Panc1 (cell line): Measurements from ENCODE around the gene RPL22L1. TPM values are rescaled to one million over a fixed set of nuclear protein-coding genes. Genes with fewer than 3 reads are reported as not detected.
A peak's percentile ranks its signal among the peaks of the same experiment; 100 is the strongest.

Experiments
- ATAC-seq: fragments of 200-7000 bp; cut with Tn5 transposase; 2 replicates; pipeline ENCODE4 v1.9.1; 2020; ENCODE audit warnings: mild to moderate bottlenecking, moderate library complexity
- Bru-seq: library from RNA; stranded (reverse); fragments of 400-500 nt; gene quantifications from one replicate; lab custom pipeline; 2021; lab: Mats Ljungman, UMichigan
- BruChase-seq, 2 experiments: library from RNA; stranded (reverse); fragments of 400-500 nt; gene quantifications; one replicate each; lab custom pipeline; 2021; lab: Mats Ljungman, UMichigan
- BruUV-seq: library from RNA; stranded (reverse); fragments of 400-500 nt; replicated peaks from 2 replicates; lab custom pipeline; 2021; lab: Mats Ljungman, UMichigan
- CTCF ChIA-PET: fragments of 300-600 bp; sonication (Branson Sonifier 250); formaldehyde crosslinking; loops from one replicate; lab custom pipeline; 2022; ENCODE audit warnings: antibody characterized with exemption; lab: Charles Lee
- POLR2A ChIA-PET: fragments of 300-600 bp; sonication (Branson Sonifier 250); formaldehyde crosslinking; loops from one replicate; lab custom pipeline; 2022; ENCODE audit warnings: antibody characterized with exemption; lab: Charles Lee
- DNase-seq: peaks from one replicate; pipeline ENCODE4 v3.0.0-alpha.2; 2010; ENCODE audit warnings: low read depth, low spot score
- H3K27ac ChIP-seq: 2 replicates; pipeline ENCODE4 v1.5.1; 2011; ENCODE audit warnings: mild to moderate bottlenecking, low read length, inconsistent platforms
- H3K27me3 ChIP-seq: fragments of 200-500 bp; sonication (Bioruptor generic); 2 replicates; pipeline ENCODE4 v1.6.0; 2014; ENCODE audit warnings: low read length, inconsistent platforms; ENCODE audit not compliant: control insufficient read depth, insufficient read depth
- H3K36me3 ChIP-seq: fragments of 200-500 bp; sonication (Bioruptor generic); 2 replicates; pipeline ENCODE4 v1.5.1; 2014; ENCODE audit warnings: inconsistent platforms, mild to moderate bottlenecking, low read length, moderate library complexity; ENCODE audit not compliant: control insufficient read depth, insufficient read depth
- H3K4me1 ChIP-seq: 2 replicates; pipeline ENCODE4 v1.5.1; 2011; ENCODE audit warnings: inconsistent platforms, mild to moderate bottlenecking, low read length, moderate library complexity; ENCODE audit not compliant: control insufficient read depth, insufficient read depth
- H3K4me3 ChIP-seq, 2 experiments: 2 replicates each; pipeline ENCODE4 v1.5.1; 2011 to 2012; ENCODE audit warnings: low read depth in 2 of 2, low read length in 2 of 2, mild to moderate bottlenecking in 2 of 2, inconsistent platforms in 1 of 2, moderate library complexity in 1 of 2
- H3K9me3 ChIP-seq: fragments of 200-500 bp; sonication (Bioruptor generic); 2 replicates; pipeline ENCODE4 v1.5.1; 2014; ENCODE audit warnings: low read depth, mild to moderate bottlenecking, inconsistent platforms, low read length, moderate library complexity; ENCODE audit not compliant: control insufficient read depth, insufficient read depth
- CTCF ChIP-seq: fragments of 450-650 bp; IDR thresholded peaks from 2 replicates; pipeline ENCODE4 v1.5.1; 2017; ENCODE audit warnings: mild to moderate bottlenecking
- POLR2AphosphoS5 ChIP-seq: IDR thresholded peaks from 2 replicates; pipeline ENCODE4 v1.6.1; 2012; ENCODE audit warnings: mild to moderate bottlenecking, low read depth, low read length, moderate library complexity
- REST ChIP-seq, 2 experiments: IDR thresholded peaks; 2 replicates each; pipeline ENCODE4 v1.6.1; 2011 to 2012; ENCODE audit warnings: low read depth in 2 of 2, control low read depth in 1 of 2, low read length in 1 of 2, mild to moderate bottlenecking in 1 of 2, moderate library complexity in 1 of 2; ENCODE audit not compliant: insufficient read depth in 1 of 2
- SIN3A ChIP-seq: IDR thresholded peaks from 2 replicates; pipeline ENCODE4 v1.6.1; 2012; ENCODE audit warnings: low read depth, mild to moderate bottlenecking, low read length, moderate library complexity, borderline replicate concordance; ENCODE audit not compliant: insufficient read depth
- TCF7L2 ChIP-seq: IDR thresholded peaks from 2 replicates; pipeline ENCODE4 v1.6.1; 2011; ENCODE audit warnings: mild to moderate bottlenecking, low read depth, low read length, inconsistent platforms
- in situ Hi-C: cut with HindIII; loops from 2 replicates; pipeline ENCODE4 v1.10.0; 2016; ENCODE audit warnings: low sequenced_read_pairs, low pct_unique_long_range_greater_than_20kb
- intact Hi-C: fragments of 100-400 bp; cut with micrococcal nuclease; formaldehyde crosslinking; loops from one replicate; pipeline ENCODE4 v1.10.0; 2022; ENCODE audit not compliant: unreplicated experiment
- long read RNA-seq: library from polyadenylated mRNA; unstranded; transcript quantifications from one replicate; pipeline ENCODE4 v2.0.0, GENCODE V29; 2021; ENCODE audit not compliant: unreplicated experiment
- polyA plus RNA-seq: library from polyadenylated mRNA; unstranded; fragments of >200 nt; gene quantifications from one replicate; pipeline ENCODE4 v1.2.1, GENCODE V29; 2012; ENCODE audit warnings: missing spikeins; ENCODE audit not compliant: insufficient read length
- total RNA-seq: library from RNA; stranded (reverse); gene quantifications from one replicate; pipeline ENCODE4 v1.2.1, GENCODE V29; 2021; ENCODE audit not compliant: unreplicated experiment

Gene RPL22L1
- 35.2 TPM for total RNA-seq
- 17.5 TPM for polyA plus RNA-seq
- percentile 99 among the genes with signal in this experiment for Bru-seq, nascent RNA
- percentile 92 among the genes with signal in this experiment for BruChase-seq, experiment 1, labeled RNA remaining after a 2-hour chase
- BruChase-seq, experiment 2, labeled RNA remaining after a 6-hour chase = percentile 84 among the genes with signal in this experiment
- long read RNA-seq, partial matches to known transcripts = 0 of 47 reads
- long read RNA-seq, other reads (novel, unspliced or antisense) = 39 of 47 reads

- DNase-seq (peak; percentile 87), ATAC-seq (peak; percentile 98)
- Histone ChIP-seq H3K9me3 (no peaks in the 10 kb centered on the region), H3K36me3 (peaks cover 34% of the 10 kb centered on the region), H3K4me1 (peaks cover 27% of the 10 kb centered on the region), H3K27me3 (no peaks in the 10 kb centered on the region), H3K4me3 (peak within 1 kb of the TSS; percentile 91 to 99), H3K27ac (peak within 1 kb of the TSS; percentile 98)
- intact Hi-C loops = no loop called here
- TF ChIP-seq REST (IDR thresholded peaks at IDR 0.05; ENCODE audit: insufficient read depth in 1 of 2, low read depth in 2 of 2, low read length in 1 of 2) (peak; percentile 7 to 39; a peak in 1 of 4 replicates), CTCF (no peak), TCF7L2 (peak; percentile 83), SIN3A (peak; percentile 85; the same call in 1 of the 2 replicates), POLR2AphosphoS5 (peak; percentile 100)
- in situ Hi-C loops = no loop called here
- TSS peak; percentile 89 for BruUV-seq
- ChIA-PET CTCF (no interaction called here), POLR2A (interaction anchor here (0.6 to 2.2 kb wide), 10 partner anchors 14 to 585 kb away, joined by 3 to 9 read pairs (median 4); partner anchors contain the start of gene EIF5A2)
Measured at GRCh38 chr3:170869645-170870593, at the start of gene RPL22L1. RPL22L1 (minus strand) TSS chr3:170870195; CDS start chr3:170870167, 28 bp downstream.

GRCh38 chr3:170918715-170919114 lies 48.7 kb upstream of the RPL22L1 start:
- ATAC-seq = no peak
- no peak for DNase-seq
- intact Hi-C loops = no loop called here
- H3K27me3 ChIP-seq = no peaks in the 10 kb centered on the region
- H3K9me3 ChIP-seq = peaks cover 11% of the 10 kb centered on the region; the same call in 1 of the 2 replicates
- H3K4me1 ChIP-seq = no peaks in the 10 kb centered on the region
- POLR2A ChIA-PET = no interaction called here
- H3K4me3 ChIP-seq = no peak overlapping the region
- CTCF ChIA-PET = no interaction called here
- H3K27ac ChIP-seq = no peak overlapping the region
- in situ Hi-C loops = no loop called here
- TF ChIP-seq SIN3A (no peak), CTCF (no peak), POLR2AphosphoS5 (no peak), REST (IDR thresholded peaks at IDR 0.05; ENCODE audit: insufficient read depth in 1 of 2, low read depth in 2 of 2, low read length in 1 of 2) (no peak), TCF7L2 (no peak)
- BruUV-seq = no TSS peak
- H3K36me3 ChIP-seq = no peaks in the 10 kb centered on the region
